ENCODE measurements around the gene SLC22A23. TPM values are rescaled to one million over a fixed set of nuclear protein-coding genes. Genes with fewer than 3 reads are reported as not detected.

SLC22A23 gene
- total and polyA plus RNA-seq, 2 of the 4 experiments (the other 2 are of a cell fraction): 0.72 to 1.6 TPM

DNA sequence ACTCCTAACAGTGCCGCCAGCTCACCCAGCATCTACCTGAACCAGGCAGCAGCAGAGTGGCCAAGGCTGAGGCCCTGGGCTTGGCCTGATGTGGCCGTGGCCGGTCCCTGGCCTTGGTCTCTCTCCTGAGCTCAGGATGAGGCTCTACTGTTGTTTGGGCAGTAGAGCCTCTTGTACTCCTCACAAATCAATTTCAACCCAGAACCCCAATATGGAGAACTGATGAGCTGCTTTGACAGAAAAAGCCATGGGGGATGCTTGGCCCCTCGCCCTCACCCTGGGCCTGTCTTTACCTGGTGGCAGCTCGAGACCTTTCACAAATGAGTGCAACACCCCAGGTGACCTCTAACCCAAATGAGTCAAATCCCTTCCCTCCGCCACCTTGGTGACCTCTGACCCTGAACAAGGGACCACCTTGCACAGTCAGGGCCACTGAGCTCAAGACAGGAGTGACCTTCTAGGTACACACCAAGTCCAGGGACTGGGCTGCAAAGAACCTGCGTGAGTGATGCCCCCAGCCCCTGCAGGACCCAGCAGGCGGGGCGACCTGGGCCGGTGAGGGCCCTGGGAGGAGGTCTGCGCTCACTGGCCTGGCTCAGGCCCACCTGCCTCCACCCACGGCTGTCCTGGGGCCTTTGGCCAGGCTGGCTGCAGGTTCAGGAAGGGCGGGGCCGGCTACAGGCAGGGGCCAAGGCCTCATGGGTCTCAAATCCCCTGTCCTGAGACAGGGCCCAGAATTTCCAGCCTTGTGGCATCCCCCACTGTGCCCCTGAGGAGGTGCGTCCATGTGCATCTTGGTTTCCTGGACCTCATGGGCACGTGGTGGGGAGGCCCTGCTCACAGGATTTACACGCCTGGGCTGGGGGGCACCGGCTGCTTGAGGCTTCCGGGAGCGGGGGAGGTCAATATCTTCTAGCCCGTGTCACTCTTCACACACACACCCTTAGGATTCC lies 167.9 kb downstream of the SLC22A23 start:
- dilution Hi-C loops (cut with HindIII; ENCODE audit: low sequenced_read_pairs, unreplicated experiment) (no loop called here), in situ Hi-C loops (cut with MboI; ENCODE audit: low sequenced_read_pairs) (no loop called here), intact Hi-C loops (cut with micrococcal nuclease) (no loop called here)
- no peak overlapping the region for H3K4me2 ChIP-seq (ENCODE audit: low read depth, low read length)
- peak overlapping the region; percentile 7 for H2AFZ ChIP-seq (replicated peaks; ENCODE audit: low read length, poor library complexity)
- H3K4ac ChIP-seq (ENCODE audit: low read depth, low read length): no peak overlapping the region
- H4K5ac ChIP-seq (ENCODE audit: low read depth, low read length): no peak overlapping the region
- H2AK5ac ChIP-seq (ENCODE audit: low read depth, low read length): no peak overlapping the region
- POLR2A ChIA-PET (ENCODE audit: unreplicated experiment): no interaction called here
- no peak overlapping the region for H2BK5ac ChIP-seq (ENCODE audit: low read depth, low read length, poor library complexity, severe bottlenecking)
- peaks cover 5% of the 10 kb centered on the region; the same call in 1 of the 2 replicates for H3K27me3 ChIP-seq (ENCODE audit: control insufficient read depth, insufficient read depth, low read length)
- no peaks in the 10 kb centered on the region for H4K20me1 ChIP-seq (ENCODE audit: insufficient read depth, low read length)
- H3K18ac ChIP-seq (ENCODE audit: low read depth, low read length): no peak overlapping the region
- H2BK20ac ChIP-seq (ENCODE audit: low read depth, low read length): no peak overlapping the region
- H3K23ac ChIP-seq (ENCODE audit: low read depth, low read length): no peak overlapping the region
- no peaks in the 10 kb centered on the region for H3K9me3 ChIP-seq (ENCODE audit: control insufficient read depth, insufficient read depth, low read length)
- H3K36me3 ChIP-seq (ENCODE audit: control insufficient read depth, insufficient read depth, low read length): no peaks in the 10 kb centered on the region
- DNase-seq: no peak
- no peaks in the 10 kb centered on the region for H3K79me1 ChIP-seq (ENCODE audit: low read depth in 1 of 2, low read length in 2 of 2)
- no peak overlapping the region for H3K9ac ChIP-seq (ENCODE audit: low read depth, low read length)
- no peak for ATAC-seq (ENCODE audit: low read depth)
- no peak overlapping the region for H2BK15ac ChIP-seq (ENCODE audit: low read depth, low read length)
- H4K91ac ChIP-seq (ENCODE audit: insufficient read depth, low read depth, low read length): no peak overlapping the region
- no TSS peak for BruUV-seq (replicated peaks)
- H3K4me3 ChIP-seq (ENCODE audit: insufficient read depth, low read depth, low read length): no peak overlapping the region
- 95% methylated on average over 7 of the region's 21 CpGs; no CpG with 5 or more reads in 1 of the 2 experiments for WGBS, 2 experiments (ENCODE audit: extremely low coverage in 2 of 2, insufficient read length in 1 of 2)
- no peak overlapping the region for H3K27ac ChIP-seq (ENCODE audit: insufficient read depth, low read length)
- no peak overlapping the region for H3K14ac ChIP-seq (replicated peaks; ENCODE audit: low read depth, low read length)
- no peak overlapping the region for H4K8ac ChIP-seq (ENCODE audit: low read depth in 2 of 2, low read length in 2 of 2)
- H2BK120ac ChIP-seq (ENCODE audit: low read depth, low read length): no peak overlapping the region
- no peaks in the 10 kb centered on the region for H3K9me1 ChIP-seq (ENCODE audit: insufficient read depth, low read length)
- CTCF ChIA-PET: no interaction called here
- no peak for TF ChIP-seq CEBPB (IDR thresholded peaks at IDR 0.05; ENCODE audit: low read depth, low read length)
- TF ChIP-seq MAFK (IDR thresholded peaks at IDR 0.05; ENCODE audit: low read depth, low read length): no peak
- TF ChIP-seq FOS (IDR thresholded peaks at IDR 0.05; ENCODE audit: low read depth, low read length): no peak
- no peak overlapping the region for H3K56ac ChIP-seq (ENCODE audit: extremely low read depth, insufficient read depth, low read length)
- H2AK9ac ChIP-seq (replicated peaks; ENCODE audit: low read depth, low read length, poor library complexity): peak overlapping the region; percentile 18
- H3K4me1 ChIP-seq (ENCODE audit: control insufficient read depth, insufficient read depth, low read length): no peaks in the 10 kb centered on the region
